Pancreas (tissue), 10 donors: ENCODE results near the gene GPS1. TPM values are rescaled to one million over a fixed set of nuclear protein-coding genes. Genes with fewer than 3 reads are reported as not detected.
A peak's percentile ranks its signal among the peaks of the same experiment; 100 is the strongest.

Source experiments
- ATAC-seq, 4 donors: fragments of 200-7000 bp; cut with Tn5 transposase; one replicate each; pipeline versions ENCODE4 v1.8.0 to v1.9.1; 2020; ENCODE audit warnings: mild to moderate bottlenecking in 4 of 4, moderate library complexity in 4 of 4
- DNase-seq, 6 donors: peaks; one replicate each; pipeline ENCODE4 v3.0.0-alpha.2; 2020
- FAIRE-seq: peaks from 2 replicates; lab custom pipeline; 2012; peaks lifted over from hg19 to GRCh38; lab: Jason Lieb, UNC
- H3K27ac ChIP-seq, 4 donors: fragments of 200-600 bp; sonication (generic); 1 replicate in 3 of 4; 2 replicates in 1 of 4; pipeline versions ENCODE4 v1.5.0 to v1.8.0; 2020
- H3K27me3 ChIP-seq, 4 donors: fragments of 200-600 bp; one replicate each; pipeline ENCODE4 v1.8.0; 2021
- H3K36me3 ChIP-seq, 3 donors: fragments of 200-600 bp; sonication (generic) in 1 of 3; one replicate each; pipeline versions ENCODE4 v1.5.0 to v1.8.0; 2020 to 2021
- H3K4me1 ChIP-seq, 3 donors: fragments of 200-600 bp; one replicate each; pipeline ENCODE4 v1.8.0; 2021
- H3K4me3 ChIP-seq, 4 donors: fragments of 200-600 bp; sonication (generic) in 2 of 4; one replicate each; pipeline versions ENCODE4 v1.5.0 to v1.8.0; 2020 to 2021
- H3K9me3 ChIP-seq, 4 donors: fragments of 200-600 bp; one replicate each; pipeline ENCODE4 v1.8.0; 2021
- WGBS, 2 donors: extraction: QIAGEN DNeasy Blood & Tissue Kit; methylation state at CpG; one replicate each; pipeline ENCODE4 v1.1.7; 2013; 5-methylcytosine and 5-hydroxymethylcytosine counted together
- intact Hi-C, 3 donors: fragments of 100-400 bp; cut with DNase I; formaldehyde crosslinking; loops; one replicate each; pipeline versions ENCODE4 v1.11.1 to v1.14.2; 2022
- polyA plus RNA-seq, 2 donors: library from polyadenylated mRNA; stranded (reverse); fragments of 200-250 nt; gene quantifications; one replicate each; pipeline ENCODE4 v1.2.3, GENCODE V29; 2013
- total RNA-seq, 6 donors: library from RNA; stranded (reverse); fragmentation: NEBNext Ultra II Directional in 4 of 6; extraction: Animal tissue kit (Norgen Biotek cat#: 25700) in 4 of 6; gene quantifications; one replicate each; pipeline versions ENCODE4 v1.2.1 to v1.2.4, GENCODE V29; 2021 to 2023
- TF ChIP-seq, protein P1 (sequence below), 4 donors: fragments of 200-600 bp; sonication (generic) in 3 of 4; IDR thresholded peaks; one replicate each; pipeline versions ENCODE4 v1.5.0 to v1.8.0; 2021; ENCODE audit warnings: antibody characterized with exemption in 4 of 4
- donor health status: healthy with polysubstance abuse.
- donor health status: DM: no; HTN: no; CAD: no; lungs with moderate emphysema.
- donor health status: DM: no; HTN: no; CAD: no.
- donor health status: control.
- donor health status: control.
- donor health status: Bipolar disorder and iron deficiency.
- donor health status: DM: yes; HTN: yes; CAD: no.
- donor health status: DM: no; HTN: no; CAD: no.
- donor health status: DM: no; HTN: no; CAD: no.
- donor health status: DM: yes; HTN: yes; CAD: no.

GPS1 gene
- total and polyA plus RNA-seq, 8 donors, result 43.0 to 149 (median 53.3) TPM

DNA sequence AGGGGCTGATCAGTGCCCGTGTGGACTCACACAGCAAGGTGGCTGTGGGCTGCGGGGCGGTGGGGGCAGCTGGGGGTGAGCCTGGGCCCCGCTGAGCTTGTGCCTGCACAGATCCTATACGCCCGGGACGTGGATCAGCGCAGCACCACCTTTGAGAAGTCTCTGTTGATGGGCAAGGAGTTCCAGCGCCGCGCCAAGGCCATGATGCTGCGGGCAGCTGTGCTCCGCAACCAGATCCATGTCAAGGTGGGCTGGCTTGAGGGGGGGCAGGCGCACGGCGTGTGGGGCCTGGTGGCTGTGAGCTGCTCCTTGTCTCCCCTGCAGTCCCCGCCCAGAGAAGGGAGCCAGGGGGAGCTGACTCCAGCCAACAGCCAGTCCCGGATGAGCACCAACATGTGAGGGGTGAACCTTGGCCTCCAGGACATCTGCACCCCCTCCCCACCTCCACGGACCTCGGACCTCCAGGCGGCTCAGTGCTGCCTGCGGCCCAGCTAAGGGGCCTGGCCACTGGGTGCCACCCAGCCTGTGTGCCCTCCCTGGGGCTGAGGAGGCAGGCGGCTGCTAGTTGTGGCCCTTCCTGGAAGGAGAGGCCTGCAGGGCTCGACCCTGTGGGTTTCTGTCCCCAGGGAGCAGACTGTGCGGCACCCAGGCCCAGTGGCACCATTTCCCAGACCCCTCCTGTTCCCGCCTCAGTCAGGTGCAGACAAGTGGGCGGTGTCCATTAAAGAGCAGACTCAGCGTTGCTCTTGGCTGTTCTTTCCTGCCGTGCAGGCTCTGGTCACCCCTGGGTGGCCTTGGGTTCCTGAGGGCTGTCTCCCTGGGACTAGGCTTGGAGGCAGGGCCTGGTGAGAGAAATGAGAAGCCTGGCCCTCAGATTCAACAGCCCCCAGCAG lies 5.3 kb downstream of the GPS1 start:
- peaks cover 0 to 8% (median 0%) of the 10 kb centered on the region in 3 donors for H3K4me1 ChIP-seq
- DNase-seq (peak in 3 of 6 donors; percentile 13 to 73 (median 33)), ATAC-seq (no peak), FAIRE-seq (no peak)
- H3K9me3 ChIP-seq, result no peaks in the 10 kb centered on the region
- 84 to 85% methylated on average over 28 to 29 of the region's 29 CpGs for WGBS, 2 donors
- TF ChIP-seq, protein P1, sequence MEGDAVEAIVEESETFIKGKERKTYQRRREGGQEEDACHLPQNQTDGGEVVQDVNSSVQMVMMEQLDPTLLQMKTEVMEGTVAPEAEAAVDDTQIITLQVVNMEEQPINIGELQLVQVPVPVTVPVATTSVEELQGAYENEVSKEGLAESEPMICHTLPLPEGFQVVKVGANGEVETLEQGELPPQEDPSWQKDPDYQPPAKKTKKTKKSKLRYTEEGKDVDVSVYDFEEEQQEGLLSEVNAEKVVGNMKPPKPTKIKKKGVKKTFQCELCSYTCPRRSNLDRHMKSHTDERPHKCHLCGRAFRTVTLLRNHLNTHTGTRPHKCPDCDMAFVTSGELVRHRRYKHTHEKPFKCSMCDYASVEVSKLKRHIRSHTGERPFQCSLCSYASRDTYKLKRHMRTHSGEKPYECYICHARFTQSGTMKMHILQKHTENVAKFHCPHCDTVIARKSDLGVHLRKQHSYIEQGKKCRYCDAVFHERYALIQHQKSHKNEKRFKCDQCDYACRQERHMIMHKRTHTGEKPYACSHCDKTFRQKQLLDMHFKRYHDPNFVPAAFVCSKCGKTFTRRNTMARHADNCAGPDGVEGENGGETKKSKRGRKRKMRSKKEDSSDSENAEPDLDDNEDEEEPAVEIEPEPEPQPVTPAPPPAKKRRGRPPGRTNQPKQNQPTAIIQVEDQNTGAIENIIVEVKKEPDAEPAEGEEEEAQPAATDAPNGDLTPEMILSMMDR (IDR thresholded peaks at IDR 0.05), result no peak
- H3K4me3 ChIP-seq, result no peak overlapping the region
- peaks cover 0 to 42% (median 8%) of the 10 kb centered on the region in 3 donors for H3K36me3 ChIP-seq
- H3K27me3 ChIP-seq, result no peaks in the 10 kb centered on the region
- intact Hi-C loops, result no loop called here
- no peak overlapping the region for H3K27ac ChIP-seq

DNA sequence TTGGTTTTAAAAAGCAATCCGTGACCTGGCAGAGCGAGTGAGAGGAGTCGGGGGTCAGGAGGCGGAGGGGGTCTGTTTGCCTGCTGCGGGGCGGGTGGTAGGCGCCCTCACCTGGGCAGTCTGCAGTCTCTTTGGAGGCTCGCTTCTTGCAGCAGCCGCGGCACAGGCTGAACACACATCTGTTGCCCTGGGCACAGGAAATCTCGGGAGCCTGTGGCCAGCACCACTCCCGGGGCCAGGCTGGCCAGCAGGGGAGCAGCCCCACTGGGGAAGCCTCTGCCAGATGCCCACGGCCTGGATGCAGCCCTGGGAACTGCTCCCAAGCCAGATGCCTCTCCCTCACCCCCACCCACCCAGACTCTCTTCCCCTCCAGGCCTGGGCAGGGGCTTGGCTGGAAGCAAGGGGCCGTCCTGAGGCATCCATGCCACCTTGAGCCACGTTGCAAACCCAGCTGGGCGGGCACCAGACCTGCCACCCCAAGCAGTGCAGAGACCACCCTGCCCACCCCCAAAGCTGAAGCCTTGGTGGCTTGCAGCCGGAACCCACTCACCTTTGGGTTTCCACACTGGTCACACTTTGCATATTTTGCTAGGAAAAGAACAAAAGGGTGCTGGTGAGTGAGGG lies 6.6 kb downstream of the GPS1 start:
- DNase-seq (peak in 3 of 6 donors; percentile 9 to 68 (median 22)), FAIRE-seq (no peak), ATAC-seq (no peak)
- H3K4me3 ChIP-seq, result no peak overlapping the region
- no peaks in the 10 kb centered on the region for H3K9me3 ChIP-seq
- TF ChIP-seq, protein P1 (IDR thresholded peaks at IDR 0.05), result no peak
- intact Hi-C loops, result no loop called here
- H3K27me3 ChIP-seq, result no peaks in the 10 kb centered on the region
- peaks cover 0 to 42% (median 8%) of the 10 kb centered on the region in 3 donors for H3K36me3 ChIP-seq
- H3K27ac ChIP-seq, result no peak overlapping the region
- no peaks in the 10 kb centered on the region for H3K4me1 ChIP-seq
- 79 to 83% methylated on average over 17 of the region's 17 CpGs for WGBS, 2 donors

DNA sequence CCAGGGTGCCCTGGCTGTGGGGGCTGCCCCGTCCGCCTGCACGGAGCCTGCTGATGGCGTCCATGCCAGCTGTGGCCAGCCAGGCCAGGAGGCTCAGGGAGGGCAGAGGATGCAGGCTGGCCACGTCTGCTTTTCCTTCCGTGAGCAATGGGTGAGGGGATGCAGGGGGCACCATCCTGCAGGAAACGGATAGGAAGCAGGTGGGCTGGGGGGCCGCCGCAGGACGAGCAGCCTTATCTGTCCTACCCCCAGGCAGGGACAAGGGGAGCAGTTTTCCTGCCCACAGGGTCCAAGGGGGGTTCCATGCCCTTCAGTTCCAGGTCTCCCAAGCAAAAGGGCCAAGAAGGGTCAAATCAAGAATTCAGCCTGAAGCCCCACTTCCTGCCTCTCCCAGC lies 7.2 kb downstream of the GPS1 start:
- ATAC-seq (no peak), FAIRE-seq (no peak), DNase-seq (peak in 1 of 6 donors; percentile 17)
- Histone ChIP-seq H3K4me3 (no peak overlapping the region), H3K9me3 (no peaks in the 10 kb centered on the region), H3K4me1 (peaks cover 0 to 2% (median under 1%) of the 10 kb centered on the region in 3 donors), H3K36me3 (peaks cover 0 to 42% (median 8%) of the 10 kb centered on the region in 3 donors), H3K27me3 (no peaks in the 10 kb centered on the region), H3K27ac (no peak overlapping the region)
- intact Hi-C loops, result no loop called here
- 88 to 93% methylated on average over 10 of the region's 10 CpGs for WGBS, 2 donors
- TF ChIP-seq, protein P1 (IDR thresholded peaks at IDR 0.05), result no peak

DNA sequence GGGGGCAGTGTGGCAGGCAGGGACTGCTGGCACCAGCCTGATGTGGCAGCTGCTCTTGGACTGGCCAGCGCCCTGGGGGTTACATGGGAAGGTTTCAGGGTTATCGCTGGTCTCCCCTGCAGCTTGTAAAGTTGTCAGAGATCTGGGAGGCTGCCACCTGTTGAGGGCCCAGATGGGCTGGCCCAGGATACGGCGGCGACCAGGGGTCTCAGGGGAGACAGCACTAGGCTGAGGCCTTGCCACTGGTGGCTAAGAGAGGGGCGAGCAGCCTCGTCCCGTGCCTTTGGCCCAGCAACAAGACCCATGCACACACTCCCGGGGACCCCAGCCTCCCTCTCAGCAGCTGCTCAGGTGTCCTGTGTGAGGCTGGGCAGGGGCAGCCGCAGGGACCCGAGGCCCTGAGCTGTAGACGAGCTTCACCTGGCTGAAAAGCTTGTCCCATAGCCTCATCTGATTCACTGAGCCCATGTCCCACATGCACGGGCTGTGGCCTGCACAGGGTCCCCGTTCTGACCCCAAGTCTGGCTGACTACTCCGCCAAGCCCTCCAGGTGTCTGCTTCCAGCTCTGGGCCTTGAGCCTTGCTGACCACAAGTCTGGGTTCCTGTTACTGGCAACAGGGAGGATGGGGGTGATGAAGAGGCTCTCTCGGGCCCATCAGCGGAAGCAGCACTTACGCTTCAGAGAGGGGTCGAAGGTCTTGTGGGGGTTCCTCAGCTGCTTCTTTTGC lies 7.7 kb downstream of the GPS1 start:
- FAIRE-seq (no peak), ATAC-seq (no peak), DNase-seq (peak in 2 of 6 donors; percentile 27 to 74)
- no peaks in the 10 kb centered on the region for H3K9me3 ChIP-seq
- H3K27ac ChIP-seq, result no peak overlapping the region
- intact Hi-C loops, result no loop called here
- peaks cover 0 to 7% (median 7%) of the 10 kb centered on the region in 3 donors for H3K4me1 ChIP-seq
- H3K4me3 ChIP-seq, result no peak overlapping the region
- TF ChIP-seq, protein P1 (IDR thresholded peaks at IDR 0.05), result no peak
- 79 to 85% methylated on average over 18 to 19 of the region's 19 CpGs for WGBS, 2 donors
- H3K36me3 ChIP-seq, result peaks cover 0 to 42% (median 8%) of the 10 kb centered on the region in 3 donors
- H3K27me3 ChIP-seq, result no peaks in the 10 kb centered on the region
